GM15510 (cell line): ENCODE results near the gene TBC1D23.

ENCODE experiments used
- POLR2A ChIP-seq: IDR thresholded peaks from 3 replicates; pipeline ENCODE4 v1.6.1; 2011; ENCODE audit warnings: borderline replicate concordance; ENCODE audit not compliant: insufficient read length; ENCODE audit errors: extremely low read depth

Gene TBC1D23

DNA sequence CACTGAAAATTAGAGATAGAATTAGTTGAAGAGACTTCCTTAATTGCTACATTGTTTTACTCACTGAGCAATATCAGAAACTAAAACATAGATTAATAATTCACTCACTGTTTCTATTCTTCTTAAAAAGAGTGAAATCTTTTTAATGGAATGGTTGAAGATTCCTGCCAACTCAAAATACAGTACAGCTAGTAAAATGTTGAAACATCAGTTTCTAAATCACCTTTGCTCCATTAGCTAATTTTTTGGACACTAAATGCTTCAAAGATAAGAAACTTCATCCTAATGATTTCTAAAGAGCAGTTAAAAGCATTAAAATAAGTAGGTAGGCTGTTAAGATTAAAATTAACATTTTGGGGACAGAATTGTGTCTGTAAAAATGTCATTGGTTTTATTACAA lies 63.3 kb downstream of the TBC1D23 start:
- no peak for TF ChIP-seq POLR2A

DNA sequence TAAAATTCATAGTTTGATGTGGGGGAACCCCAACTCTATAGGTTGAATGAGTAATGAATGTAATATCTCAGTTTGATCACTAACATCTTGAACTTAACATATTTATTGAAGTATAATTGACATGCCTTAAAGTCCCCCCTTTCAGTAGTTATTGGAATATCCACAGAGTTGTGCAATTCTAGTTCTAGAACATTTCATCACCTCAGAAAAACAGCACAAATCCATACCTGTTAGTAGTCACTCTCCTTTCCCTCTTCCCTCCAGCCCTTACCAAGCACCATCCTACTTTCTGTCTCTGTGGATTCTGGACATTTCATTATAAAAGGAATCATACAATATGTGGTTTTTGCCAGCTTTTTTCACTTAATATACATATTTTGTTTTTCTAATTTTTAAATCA lies 65.0 kb downstream of the TBC1D23 start:
- no peak for TF ChIP-seq POLR2A

DNA sequence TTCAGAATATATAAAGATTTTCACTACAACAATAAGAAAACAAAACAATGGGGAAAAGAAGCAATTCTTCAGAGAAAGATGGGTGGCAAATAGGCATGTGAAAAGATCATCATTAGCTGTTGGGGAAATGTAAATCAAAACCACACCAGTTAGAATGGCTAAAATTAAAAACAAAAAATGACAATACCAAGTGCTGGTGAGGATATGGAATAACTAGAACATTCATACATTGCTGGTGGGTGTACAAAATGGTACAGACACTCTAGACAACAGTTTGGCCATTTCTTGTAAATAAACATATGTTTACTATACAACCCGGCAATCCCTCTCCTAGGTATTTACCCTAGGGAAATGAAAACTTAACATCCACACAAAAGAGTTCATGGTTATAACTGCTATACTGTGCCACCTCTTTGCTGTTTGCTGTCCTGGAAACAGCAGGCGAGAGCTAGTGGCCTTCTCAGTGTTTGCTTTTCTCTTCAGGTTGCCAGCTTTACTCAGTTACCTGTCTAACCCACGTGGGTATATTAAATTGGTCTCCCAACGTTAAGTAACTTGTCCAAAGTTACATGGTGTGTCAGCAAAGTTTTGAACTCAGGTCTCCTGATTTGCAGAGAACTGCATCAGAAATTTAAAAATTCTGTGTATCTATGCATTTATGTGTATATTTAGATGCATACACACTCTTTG lies 69.2 kb downstream of the TBC1D23 start:
- TF ChIP-seq POLR2A, result no peak

DNA sequence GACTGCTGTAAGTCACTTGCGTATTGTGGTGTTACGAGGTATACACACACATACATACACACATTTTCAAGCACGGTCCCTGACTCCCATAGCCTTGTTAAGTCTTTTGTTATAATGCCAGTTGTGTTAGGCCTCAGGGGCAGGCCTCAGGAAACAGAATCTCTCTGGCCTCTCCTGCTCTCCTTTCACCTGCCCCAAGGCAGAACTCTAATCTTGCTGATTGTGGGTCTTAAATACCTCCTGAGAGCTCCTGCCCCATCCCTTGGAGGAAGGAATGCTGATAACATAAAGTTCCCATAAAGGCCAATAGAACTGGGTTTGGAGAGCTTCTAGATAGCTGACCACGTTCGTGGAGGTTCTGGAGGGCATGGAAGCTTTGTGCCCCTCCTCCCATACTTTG lies 69.9 kb downstream of the TBC1D23 start:
- no peak for TF ChIP-seq POLR2A

DNA sequence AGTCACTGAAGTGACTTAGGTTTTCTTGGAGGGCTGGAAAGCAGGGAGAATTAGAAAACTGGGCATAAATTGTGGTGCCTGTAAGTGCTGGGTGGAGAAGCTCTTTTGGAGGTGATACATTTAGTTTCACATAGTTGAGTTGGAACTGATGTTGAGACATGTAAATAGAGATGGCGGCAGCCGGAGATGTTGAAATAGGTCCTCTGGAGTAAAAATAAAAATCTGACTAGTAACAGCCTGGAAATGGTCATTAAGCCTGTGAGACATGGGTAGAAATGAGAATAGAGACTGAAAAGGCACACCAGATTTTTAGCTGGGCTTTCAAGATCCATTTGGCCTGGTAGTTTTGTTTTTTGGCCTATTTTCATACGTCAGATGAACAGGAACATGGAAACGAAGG lies 70.9 kb downstream of the TBC1D23 start:
- no peak for TF ChIP-seq POLR2A

DNA sequence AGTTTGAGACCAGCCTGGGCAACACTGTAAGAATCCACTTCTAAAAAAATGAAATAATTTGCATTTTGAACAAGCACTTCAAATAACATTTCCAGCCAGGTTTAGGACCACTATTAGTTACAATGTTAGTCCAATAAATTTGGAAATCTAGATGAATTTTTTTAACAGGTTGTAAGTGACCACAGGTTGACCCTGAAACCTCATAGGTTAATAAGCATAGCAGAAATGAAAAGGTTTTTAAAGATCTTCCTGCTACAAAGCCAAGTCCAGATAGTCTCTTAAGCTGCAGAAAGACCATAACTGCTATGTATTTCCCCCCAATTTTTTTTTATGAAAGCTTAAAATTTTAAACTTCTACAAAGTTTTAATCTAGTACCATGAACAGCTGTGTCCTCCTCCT lies 72.3 kb downstream of the TBC1D23 start:
- no peak for TF ChIP-seq POLR2A

DNA sequence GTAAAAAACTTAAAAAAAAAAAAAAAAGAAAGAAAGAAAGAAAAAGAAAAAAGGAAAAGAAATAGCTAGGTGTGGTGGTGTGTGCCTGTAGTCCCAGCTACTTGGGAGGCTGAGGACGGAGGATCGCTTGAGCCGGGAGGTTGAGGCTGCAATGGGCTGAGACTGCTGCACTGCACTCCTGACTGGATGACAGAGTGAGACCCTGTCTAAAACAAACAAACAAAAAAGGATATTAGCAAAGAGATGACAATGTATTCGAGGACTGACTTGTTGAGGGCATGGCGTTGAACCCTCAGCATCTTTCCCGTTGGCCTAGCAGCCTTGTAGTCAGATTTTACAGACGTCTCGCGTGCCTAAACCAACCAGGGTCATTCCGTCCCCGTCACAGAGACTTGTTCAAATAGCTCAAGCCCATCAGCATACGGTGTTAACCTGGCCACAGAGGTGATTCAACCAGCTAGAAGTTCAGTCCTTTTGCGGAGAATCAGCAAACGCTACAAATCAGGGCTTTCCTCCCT lies 73.2 kb downstream of the TBC1D23 start:
- no peak for TF ChIP-seq POLR2A

DNA sequence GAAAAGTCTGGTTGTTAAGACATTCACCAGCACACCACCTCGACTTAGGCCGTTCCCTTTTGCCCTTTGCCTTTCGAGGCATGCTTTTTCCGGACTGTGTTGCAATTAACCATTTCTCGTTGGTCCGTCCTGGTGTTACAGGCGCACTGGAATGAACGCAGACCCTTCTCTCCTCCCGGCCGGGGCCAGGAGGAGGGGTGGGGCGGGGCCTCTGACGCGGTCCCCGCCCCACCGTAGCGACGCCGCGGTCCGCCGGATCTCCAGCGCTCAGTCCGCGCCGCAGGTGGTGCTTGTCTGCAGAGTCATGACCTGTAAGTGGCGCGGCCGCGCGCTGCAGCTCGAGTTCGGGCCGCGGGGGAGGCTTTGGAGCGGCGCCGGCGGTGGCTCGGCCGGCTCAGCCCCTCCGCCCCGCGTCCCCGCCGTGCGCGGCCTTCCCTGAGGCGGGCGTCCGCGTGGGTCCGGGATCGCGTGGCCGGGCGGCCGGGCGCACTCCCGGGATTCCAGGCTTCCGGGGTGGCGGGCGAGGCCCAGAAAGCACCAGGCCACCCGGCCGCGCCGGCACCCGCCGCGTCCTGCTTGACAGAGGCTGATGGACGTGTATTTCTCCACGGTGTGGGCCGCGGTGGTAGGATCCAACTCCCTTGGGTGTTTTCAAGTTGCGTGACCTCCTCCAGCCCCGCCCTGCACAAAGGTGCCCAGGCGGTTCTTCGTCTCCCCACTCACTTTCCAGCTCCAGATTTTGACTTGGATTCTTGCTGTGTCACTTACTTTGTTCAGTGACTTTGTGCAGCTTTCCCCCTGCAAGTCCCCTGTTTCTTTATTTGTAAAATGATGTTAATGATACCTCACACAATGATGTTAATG lies 73.9 kb downstream of the TBC1D23 start, which contains the start of gene NIT2:
Gene NIT2, plus strand, starts transcription at position 270 of the 864 bp plus-strand sequence. Its CDS starts 35 bp downstream, at position 305.
- peak; percentile 95 for TF ChIP-seq POLR2A

DNA sequence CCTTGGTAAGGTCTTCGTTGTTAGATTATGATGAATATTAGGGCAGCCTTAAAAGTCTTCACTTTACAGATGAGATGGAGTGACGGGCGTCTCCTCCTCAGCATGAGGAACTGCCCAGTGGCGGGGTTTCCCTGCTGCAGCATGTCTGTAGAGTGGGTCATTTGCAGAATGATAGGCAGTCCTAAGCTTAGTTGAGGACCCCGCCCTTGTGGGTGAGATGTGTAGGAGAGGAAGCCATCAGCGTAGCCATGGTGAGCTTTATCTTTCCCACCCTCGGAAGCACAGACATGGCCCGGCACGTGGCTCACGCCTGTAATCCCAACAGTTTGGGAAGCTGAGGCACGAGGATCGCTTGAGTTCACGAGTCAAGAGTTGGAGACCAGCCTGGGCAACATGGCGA lies 74.6 kb downstream of the TBC1D23 start:
- TF ChIP-seq POLR2A, result no peak

DNA sequence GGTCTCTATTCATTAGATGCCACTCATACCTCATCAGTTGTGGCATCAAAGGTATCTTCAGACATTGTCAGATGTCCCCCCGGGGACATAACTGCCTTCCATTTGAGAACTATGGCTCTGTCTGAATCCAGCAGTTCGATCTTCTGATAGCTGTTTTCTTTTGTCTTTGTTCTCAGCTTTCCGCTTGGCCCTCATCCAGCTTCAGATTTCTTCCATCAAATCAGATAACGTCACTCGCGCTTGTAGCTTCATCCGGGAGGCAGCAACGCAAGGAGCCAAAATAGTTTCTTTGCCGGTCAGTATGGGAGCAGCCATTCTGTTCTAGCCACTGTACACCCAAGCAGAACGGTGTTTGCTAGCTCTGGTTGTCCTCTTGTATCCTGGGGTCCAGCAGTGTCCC lies 78.1 kb downstream of the TBC1D23 start:
- TF ChIP-seq POLR2A, result no peak

DNA sequence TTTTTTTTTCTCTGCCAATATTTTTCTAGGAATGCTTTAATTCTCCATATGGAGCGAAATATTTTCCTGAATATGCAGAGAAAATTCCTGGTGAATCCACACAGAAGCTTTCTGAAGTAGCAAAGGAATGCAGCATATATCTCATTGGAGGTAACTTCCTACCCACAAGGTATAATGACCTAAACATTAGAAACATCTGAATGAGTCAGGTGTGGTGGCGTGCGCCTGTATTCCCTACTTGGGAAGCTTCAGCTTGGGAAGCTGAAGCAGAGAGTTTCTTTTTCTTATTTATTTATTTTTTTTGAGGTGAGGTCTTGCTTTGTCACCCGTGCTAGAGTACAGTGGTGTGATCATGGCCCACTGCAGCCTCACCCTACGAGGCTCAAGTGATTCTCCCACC lies 79.0 kb downstream of the TBC1D23 start:
- no peak for TF ChIP-seq POLR2A

DNA sequence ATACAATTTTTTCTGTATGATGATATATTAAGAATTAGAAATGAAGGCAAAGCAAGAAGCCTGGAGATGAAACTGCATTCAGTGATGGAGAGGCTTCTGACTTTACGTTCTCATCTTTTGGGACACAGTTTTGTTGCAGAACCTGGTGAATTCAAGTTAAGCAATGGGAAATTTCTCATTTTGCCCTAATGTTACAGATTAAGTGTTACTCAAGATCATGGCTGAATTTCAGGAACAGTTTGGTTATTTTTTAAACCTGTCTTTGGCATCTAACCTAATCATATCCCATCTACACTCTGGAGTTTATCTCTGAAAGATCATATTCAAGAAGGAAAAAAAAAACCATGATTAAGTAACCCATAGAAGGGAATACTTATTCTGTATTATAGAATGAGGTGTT lies 79.7 kb downstream of the TBC1D23 start:
- no peak for TF ChIP-seq POLR2A

DNA sequence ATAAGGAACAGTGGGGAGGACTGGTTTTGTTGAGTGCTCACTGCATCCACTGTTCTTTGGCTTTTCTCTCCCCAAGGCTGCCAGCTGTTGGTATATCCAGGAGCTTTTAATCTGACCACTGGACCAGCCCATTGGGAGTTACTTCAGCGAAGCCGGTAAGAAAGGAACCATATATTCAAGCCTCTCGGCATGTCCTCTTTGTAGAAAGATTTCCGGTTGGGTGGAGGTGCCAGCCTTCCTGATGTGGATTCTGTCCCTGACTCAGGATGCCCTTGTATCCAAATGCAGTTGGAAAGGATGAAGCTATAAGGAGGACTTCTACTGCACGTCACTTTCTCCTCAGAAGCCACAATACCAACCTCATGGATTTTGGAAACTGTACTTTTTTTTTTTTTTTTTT lies 87.9 kb downstream of the TBC1D23 start:
- TF ChIP-seq POLR2A, result no peak

DNA sequence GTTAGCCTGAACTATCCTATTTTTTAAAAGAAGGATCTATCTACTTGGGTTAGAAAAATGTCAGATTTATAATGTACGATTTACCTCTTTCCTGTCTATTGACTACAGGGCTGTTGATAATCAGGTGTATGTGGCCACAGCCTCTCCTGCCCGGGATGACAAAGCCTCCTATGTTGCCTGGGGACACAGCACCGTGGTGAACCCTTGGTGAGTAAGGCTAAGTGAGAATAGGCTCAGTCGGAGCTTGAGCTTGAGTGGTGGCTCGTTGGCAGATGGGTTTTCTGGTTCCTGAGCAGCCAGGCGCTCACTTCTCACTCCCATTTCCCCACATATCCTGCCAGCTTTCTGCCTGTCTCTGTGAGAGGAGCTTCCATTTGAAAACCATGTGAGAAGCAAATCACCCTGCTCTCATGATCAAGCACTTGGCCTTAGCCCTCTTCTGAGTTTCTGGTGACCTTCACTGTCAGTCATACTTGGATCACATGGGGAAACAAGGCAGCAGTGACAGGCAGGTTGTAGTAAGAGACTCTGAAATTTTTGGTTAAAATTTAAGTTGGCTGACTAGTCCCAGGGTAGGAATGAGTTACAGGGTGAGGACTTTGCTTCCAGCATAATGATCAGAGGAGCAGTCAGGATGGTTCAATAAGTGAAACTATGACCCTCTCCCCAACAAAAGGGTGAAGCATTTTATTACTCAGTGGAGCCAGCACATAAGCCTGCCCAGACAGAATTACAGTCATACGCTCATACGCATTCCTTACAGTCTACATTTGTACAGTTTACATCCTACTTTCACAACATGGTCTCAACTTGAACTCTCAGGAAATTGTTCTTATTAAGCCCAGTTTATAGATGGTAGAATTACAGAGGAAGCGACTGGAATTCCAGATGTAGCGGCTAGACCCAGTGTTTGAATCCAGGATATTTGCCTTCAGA lies 91.8 kb downstream of the TBC1D23 start:
- TF ChIP-seq POLR2A, result no peak

DNA sequence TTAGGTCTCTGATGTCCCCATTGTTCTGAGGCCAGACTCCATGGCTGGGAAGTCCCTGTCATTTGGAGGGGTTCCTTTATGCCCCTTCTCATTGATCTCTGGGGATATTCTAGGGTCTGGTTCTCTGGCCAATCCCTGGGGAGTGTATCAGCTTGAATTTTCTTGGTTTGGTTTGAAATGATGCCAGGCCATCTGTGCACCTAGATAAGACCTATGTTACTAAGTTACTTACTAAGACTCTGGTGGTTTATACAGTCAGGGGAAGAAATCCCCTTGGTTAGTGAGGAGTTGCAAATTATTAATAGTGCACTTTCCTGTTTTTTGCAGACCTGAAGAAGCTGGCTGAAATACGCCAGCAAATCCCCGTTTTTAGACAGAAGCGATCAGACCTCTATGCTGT lies 94.1 kb downstream of the TBC1D23 start:
- no peak for TF ChIP-seq POLR2A

DNA sequence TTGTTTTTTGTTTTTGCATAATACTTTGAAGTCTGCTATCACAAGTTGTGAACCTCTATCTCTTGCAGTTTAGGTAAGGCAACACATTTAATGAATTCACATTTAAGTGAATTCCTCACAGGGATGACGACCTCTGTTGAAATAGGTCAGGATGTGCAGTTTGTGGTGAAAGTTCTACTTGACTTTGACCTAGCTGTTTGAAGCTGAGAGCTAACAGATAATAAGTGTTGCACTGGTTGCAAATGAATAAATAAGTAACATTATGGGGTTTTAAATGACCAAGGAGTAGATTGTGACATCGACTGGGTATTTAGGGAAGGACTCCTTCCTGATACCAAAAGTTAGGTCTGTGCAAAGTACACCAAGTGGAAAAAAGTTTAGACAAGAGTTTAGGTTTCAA lies 97.6 kb downstream of the TBC1D23 start:
- TF ChIP-seq POLR2A, result no peak

DNA sequence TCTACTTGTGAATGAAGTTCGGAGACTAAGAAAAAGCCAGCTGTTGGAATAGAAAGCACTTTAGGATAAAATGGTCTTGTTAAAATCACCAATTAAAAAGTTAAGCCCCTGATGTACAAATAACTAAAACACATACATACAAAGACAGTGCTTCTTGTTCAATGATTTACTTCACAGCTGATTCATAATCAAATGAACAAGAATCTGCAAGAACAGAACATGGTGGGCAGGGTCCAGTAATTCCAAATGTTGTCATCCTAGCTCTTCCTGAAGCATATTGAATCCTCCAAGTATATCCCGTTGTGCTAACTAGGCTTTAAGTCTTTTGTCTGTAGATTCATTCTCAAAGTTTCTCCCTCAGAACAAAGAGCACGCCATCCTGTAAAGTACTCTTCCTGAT lies 98.2 kb downstream of the TBC1D23 start:
- TF ChIP-seq POLR2A, result no peak
